NB4 (cell line): Measurements from ENCODE around the gene AMBRA1.
"Not testable (repeated sequence)": the region's sequence is repeated elsewhere in the genome, so short reads cannot be mapped to it uniquely, and the experiment has no call there.

ENCODE experiments used
- DNase-seq: peaks from one replicate; pipeline ENCODE4 v3.0.0; 2010; ENCODE audit warnings: low read depth
- H3K4me3 ChIP-seq: one replicate; pipeline ENCODE4 v1.5.1; 2011; ENCODE audit warnings: mild to moderate bottlenecking, low read depth, low read length, moderate library complexity
- CTCF ChIP-seq: IDR thresholded peaks from one replicate; pipeline ENCODE4 v1.5.1; 2012; ENCODE audit warnings: low read depth, low read length
- MAX ChIP-seq: IDR thresholded peaks from 2 replicates; pipeline ENCODE4 v1.6.1; 2011; ENCODE audit warnings: low read depth, low read length
- MYC ChIP-seq: IDR thresholded peaks from 2 replicates; pipeline ENCODE4 v1.6.1; 2011; ENCODE audit warnings: low read depth, low read length
- POLR2A ChIP-seq: IDR thresholded peaks from 2 replicates; pipeline ENCODE4 v1.6.1; 2011; ENCODE audit warnings: mild to moderate bottlenecking; ENCODE audit not compliant: insufficient read length; ENCODE audit errors: extremely low read depth

Gene AMBRA1

GRCh38 chr11:46376258-46377050 is 217.4 kb downstream of the AMBRA1 start:
- no peak for DNase-seq
- no peak overlapping the region for H3K4me3 ChIP-seq
- no peak for TF ChIP-seq MYC
- TF ChIP-seq CTCF: no peak

DNA sequence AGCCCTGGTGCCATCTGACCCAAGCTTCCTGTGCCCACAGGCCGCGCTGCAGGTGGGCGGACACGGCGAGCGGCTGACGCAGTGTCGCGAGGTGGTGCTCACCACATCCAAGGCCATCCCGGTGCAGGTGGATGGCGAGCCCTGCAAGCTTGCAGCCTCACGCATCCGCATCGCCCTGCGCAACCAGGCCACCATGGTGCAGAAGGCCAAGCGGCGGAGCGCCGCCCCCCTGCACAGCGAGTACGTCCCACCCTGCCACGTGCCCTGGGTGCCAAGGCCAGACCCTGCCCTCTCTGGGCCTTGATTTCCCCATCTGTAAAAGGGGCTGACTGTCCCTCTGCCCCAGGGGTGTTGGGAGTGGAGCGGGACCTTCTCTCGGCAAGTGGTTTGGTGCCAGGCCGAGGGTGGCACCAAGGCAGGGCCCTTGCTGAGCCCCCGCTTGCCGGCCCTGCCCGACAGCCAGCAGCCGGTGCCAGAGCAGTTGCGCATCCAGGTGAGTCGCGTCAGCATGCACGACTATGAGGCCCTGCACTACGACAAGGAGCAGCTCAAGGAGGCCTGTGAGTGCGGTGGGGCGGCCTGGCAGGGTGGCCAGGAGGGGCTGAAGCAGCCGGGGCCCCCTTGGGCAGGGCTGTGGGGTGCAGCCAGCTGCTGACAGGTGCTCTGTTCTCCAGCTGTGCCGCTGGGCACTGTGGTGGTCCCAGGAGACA is 218.3 kb downstream of the AMBRA1 start:
- no peak overlapping the region for H3K4me3 ChIP-seq
- DNase-seq: no peak
- TF ChIP-seq MYC: no peak
- TF ChIP-seq CTCF: no peak
- no peak for TF ChIP-seq POLR2A
- TF ChIP-seq MAX: no peak

- TF ChIP-seq CTCF: no peak
- no peak for TF ChIP-seq MYC
- no peak for TF ChIP-seq MAX
- TF ChIP-seq POLR2A: no peak
- no peak overlapping the region for H3K4me3 ChIP-seq
- DNase-seq: no peak
Observed at GRCh38 chr11:46374815-46375214, 219.0 kb downstream of the AMBRA1 start.

DNA sequence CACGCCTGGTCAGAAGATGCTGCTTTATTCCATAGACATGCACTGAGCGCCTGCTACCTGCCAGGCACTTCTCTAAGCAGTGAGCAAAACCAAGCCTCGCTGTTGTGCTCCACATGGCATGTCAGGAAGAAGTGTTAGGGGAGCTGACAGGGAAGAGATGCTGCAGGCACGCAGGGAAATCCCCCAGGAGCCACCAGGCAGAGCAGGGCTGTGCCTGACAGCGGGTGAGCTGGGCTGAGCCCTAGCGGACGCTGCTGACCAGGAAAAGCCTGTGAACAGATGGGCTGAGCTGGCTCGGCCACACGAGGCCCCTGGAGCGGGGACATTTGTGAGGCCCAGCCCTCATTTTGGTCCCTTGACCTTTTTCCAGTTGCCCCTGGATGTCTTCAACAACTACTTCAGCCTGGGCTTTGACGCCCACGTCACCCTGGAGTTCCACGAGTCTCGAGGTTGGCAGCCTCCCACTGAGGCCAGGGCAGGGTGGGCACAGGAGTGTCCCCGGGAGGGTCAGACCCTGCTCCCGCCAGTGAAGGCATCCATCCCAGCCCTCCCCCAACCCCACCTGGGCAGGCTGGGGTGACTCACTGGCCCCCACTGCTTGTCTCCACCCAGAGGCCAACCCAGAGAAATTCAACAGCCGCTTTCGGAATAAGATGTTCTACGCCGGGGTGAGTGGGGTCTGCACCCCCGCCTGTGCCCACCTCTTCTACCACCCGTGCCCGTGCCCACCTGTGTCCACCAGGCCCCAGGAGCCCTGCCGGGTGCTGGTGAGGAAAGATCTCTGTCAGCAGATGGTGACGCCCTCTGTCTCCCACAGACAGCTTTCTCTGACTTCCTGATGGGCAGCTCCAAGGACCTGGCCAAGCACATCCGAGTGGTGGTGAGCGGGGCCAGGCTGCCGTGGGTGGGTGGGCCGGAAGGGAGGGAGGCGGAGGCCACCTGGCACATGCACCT is 219.8 kb downstream of the AMBRA1 start:
- no peak for DNase-seq
- no peak for TF ChIP-seq POLR2A
- no peak for TF ChIP-seq MAX
- no peak for TF ChIP-seq MYC
- TF ChIP-seq CTCF: no peak
- H3K4me3 ChIP-seq: no peak overlapping the region

DNA sequence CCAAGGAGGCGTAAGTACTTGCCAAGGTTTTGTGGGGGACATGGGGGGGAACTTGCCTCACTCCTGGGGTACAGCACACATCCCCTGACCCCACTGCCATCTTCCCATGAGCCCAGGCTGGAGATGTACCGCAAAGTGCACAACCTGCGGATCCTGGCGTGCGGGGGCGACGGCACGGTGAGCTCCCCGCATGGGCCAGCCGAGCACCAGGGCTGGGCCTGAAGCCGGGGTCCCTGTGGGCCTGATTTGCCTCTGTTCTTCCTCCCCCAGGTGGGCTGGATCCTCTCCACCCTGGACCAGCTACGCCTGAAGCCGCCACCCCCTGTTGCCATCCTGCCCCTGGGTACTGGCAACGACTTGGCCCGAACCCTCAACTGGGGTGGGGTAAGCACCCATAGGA is 221.3 kb downstream of the AMBRA1 start:
- not testable (repeated sequence) for H3K4me3 ChIP-seq, DNase-seq

GRCh38 chr11:46372086-46372485 is 221.7 kb downstream of the AMBRA1 start:
- no peak overlapping the region for H3K4me3 ChIP-seq
- TF ChIP-seq MYC (no peak), MAX (no peak), CTCF (no peak), POLR2A (no peak)
- DNase-seq: no peak

DNA sequence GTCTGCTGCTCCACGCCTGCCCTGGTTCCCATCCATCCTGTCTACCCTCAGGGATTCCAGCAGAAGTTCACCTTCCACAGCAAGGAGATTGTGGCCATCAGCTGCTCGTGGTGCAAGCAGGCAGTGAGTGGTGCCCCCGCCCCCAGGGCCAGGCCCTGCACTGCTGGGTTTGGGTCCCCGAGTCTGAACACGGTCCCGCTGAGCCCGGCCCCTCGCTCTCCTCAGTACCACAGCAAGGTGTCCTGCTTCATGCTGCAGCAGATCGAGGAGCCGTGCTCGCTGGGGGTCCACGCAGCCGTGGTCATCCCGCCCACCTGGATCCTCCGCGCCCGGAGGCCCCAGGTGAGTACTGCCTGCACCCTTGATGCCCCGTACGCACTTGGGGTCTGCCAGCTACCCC is 222.6 kb downstream of the AMBRA1 start:
- not testable (repeated sequence) for DNase-seq, H3K4me3 ChIP-seq
